HG02884 (cell line): ENCODE results near the gene SPATA9.
"Not testable (repeated sequence)": the region's sequence is repeated elsewhere in the genome, so short reads cannot be mapped to it uniquely, and the experiment has no call there.

Experiments
- ATAC-seq: cut with Tn5 transposase; IDR thresholded peaks from one replicate; pipeline ENCODE4 v1.9.1; 2021; ENCODE audit warnings: mild to moderate bottlenecking, moderate library complexity; ENCODE audit not compliant: unreplicated experiment

SPATA9 gene

DNA sequence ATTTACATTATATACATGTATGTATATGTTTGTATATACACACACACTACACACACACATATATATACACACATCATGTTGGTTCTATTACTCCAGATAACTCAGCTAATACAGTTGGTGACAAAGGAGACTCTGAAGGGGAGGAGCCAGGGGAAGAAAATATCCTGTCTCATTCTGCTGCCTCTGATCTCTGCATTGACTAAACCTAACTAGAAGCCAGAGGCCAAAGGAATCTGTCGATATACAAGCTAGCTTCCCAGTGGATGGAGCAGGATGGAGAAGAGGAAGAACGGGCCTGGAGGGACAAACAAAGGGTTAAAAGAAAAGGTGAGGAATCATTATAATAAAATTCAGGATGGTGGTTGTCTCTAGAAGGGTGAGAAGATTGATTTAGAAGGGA lies 34.6 kb upstream of the SPATA9 start:
- ATAC-seq: no peak

DNA sequence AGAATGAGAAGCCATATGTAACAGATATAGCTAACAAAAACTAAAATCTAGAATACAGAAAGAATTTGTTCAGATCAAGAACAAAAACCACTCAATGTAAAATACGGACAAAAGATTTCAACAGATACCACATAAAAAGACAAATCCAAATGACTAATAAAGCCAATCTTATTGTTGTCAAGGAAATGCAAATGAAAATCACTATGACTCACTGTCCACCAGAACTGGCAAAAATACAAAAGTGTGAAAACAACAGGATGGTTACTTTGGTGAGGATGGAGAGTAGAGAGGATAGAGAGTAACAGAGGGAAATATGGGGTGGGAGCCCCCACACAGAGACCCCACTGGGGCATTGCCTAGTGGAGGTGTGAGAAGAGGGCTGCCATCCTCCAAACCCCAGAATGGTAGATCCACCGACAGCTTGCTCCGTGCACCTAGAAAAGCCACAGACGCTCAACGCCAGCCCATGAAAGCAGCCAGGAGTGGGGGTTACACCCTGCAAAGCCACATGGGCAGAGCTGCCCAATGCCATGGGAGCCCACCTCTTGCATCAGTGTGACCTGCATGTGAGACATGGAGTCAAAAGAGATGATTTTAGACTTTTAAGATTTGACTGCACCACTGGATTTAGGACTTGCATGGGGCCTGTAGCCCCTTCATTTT lies 33.1 kb upstream of the SPATA9 start:
- no peak for ATAC-seq

DNA sequence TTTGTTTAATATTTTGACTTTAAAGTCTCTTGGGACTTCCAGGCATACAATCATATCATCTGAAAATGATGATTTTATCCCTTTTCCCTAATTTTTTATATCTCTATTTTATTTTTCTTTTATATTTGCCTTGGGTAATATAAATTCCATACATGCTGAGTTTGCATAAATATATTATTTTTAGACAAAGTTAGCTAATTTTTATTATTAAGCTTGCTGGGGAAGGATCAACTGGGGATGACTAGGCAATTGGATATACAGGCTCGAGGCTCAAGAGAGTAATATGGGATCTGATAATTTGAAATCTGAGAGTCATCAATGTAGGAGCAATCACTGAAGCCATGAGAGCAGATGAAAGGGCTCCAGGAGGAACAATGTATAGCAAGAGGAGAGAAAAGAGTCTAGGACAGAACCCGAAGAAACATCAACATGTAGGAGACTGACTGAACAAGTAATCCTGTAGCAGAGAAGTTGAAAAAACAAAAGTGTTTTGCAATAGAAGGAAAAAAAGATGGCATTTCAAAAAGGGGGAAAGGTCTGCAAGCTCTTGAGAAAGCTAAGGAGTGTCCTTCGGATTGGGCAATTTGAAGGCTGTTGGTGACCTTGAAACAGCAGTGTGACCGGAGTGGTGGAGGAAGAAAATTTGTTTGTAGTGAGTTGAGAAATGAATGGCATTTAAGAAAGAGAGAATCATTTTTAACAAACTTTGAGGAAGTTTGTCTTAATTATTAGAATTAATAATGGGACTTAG lies 31.3 kb upstream of the SPATA9 start:
- no peak for ATAC-seq

DNA sequence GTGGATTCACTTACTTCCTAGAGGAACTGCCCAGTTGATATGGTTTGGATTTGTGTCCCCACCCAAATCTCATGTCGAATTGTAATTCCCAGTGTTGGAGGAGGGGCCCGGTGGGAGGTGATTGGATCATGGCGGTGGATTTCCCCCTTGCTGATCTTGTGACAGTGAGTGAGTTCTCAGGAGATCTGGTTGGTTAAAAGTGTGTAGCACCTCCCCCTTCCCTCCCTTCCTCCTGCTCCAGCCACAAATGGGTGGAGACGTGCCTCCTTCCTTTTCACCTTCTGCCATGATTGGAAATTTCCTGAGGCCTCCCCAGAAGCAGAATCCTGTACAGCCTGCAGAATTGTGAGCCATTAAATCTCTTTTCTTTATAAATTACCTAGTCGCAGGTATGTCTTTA lies 30.5 kb upstream of the SPATA9 start:
- ATAC-seq: not testable (repeated sequence)

DNA sequence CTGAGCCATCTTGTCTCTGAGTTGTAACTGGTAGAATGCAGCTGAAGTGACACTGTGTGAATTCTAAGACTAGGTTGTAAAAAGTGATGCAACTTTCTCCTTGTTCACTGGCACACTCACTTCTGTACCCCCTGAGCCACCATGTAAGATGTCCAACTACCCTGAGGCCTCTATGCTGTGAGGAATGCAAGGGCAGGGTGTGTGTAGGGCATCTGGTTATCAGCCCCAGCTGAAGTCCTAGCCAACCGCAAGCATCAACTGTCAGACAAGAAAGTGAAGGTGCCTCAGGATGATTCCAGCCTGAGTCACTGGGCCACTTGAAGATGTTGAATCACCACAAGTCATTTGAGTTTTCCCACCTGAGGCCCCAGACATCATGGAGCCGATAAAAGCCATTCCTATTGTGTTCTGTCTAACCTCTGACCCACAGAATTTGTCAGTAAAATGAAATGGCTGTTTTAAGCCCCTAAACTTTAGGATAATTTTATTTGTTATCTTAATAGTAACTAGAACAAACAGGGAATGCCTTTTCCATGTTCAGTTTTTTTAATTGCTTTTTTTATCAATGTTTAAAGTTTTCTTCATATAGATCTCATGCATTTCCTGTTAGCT lies 29.7 kb upstream of the SPATA9 start:
- ATAC-seq: no peak

DNA sequence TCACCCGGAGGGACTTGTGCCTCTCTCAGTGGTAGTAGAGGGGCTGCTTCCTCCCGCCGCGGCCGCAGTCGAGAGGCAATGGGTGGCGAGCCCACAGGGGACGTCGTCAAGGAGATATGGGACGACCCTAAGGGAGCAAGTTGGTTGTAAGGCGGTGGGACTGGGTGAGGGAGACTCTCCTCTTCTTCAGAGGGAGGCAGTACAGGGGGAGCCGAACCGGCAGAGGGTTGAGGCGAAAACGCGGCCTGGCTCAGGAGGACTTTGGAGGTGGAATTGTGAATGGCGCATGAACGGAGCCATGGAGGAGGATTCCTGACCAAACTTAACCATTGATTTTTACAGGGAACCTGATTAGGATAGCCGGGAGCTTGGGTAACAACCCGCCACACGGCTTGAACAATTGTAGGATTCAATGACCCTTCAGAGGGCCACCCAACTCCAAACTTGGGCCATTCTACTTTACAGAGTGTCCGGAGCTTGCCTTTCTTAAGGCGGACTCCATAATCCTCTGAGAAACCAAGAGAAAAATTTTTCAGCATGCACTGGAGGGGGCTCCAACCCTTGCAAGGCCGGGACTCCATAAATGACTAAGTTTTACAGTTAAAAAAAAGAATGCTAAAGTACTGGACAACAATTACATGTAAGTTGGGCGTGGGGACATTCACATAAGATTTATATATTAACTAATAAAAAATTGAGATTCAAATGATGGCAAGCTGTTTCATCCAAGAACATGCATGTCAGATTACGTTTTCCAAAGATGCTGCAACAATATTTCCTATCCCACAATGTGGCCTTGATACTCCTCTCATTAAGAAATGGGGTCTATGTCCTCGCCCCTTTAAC lies 28.9 kb upstream of the SPATA9 start:
- ATAC-seq: no peak

DNA sequence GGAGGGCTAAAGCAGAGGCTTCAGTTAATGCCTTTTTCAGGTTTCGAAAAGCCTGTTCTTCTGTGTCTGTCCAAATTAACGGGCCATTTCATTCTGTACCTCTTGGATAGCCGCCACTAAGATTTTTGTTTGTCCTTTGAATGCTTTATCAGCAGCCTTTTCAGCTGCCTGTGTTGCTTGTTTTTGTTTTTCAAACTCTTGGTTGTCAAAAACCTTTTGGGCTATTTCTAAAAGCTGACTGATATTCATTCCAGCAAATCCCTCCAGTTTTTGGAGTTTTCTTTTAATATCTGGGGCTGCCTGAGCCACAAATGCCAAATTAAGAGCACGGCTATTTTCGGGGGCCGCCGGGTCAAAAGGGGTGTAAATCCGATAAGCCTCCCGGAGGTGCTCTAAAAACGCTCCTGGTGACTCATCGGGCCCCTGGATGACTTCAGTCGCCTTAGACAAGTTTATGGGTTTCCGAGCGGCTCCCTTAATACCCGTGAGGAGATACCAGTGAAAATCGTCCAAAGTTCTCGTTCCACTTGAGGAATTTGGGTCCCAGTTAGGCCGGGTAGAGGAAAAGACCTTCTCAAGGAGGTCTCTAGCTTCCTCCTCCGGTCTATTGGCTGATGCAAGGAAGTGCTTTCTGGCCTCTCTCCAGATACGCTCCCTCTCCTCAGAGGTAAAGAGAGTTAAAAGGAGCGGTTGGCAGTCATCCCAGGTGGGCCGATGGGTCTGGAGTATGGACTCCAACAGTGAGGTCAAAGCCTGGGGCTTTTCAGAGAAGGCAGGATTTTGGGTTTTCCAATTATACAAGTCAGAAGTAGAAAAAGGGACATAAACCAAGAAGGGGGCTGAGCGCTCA lies 28.1 kb upstream of the SPATA9 start:
- ATAC-seq: not testable (repeated sequence)

DNA sequence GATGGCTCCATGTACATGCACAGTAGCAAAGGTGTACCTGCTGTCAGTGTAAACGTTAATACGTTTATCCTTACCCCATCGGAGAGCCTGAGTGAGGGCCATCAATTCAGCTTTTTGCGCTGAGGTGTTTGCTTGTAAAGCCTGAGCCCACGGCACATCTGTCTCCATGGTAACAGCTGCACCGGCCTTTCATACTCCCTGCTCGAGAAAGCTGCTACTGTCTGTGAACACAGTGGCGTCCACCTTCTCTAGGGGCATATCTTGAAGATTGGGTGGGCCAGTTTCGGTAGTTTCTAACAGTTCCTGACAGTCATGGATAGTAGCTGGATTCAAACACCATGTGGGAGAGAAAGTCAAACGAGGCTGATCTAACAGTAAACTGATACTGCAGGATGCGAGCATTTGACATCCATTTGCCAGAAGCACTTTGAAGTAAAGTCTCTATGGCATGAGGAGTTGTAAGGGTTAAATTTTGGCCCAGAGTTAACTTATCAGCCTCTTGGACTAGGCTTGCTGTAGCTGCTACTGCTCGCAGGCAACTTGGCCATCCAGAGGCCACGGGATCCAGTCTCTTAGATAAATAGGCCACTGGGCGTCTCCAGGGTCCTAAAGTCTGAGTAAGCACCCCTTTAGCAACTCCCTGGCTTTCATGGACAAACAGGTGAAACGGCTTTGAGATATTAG lies 27.3 kb upstream of the SPATA9 start:
- no peak for ATAC-seq

DNA sequence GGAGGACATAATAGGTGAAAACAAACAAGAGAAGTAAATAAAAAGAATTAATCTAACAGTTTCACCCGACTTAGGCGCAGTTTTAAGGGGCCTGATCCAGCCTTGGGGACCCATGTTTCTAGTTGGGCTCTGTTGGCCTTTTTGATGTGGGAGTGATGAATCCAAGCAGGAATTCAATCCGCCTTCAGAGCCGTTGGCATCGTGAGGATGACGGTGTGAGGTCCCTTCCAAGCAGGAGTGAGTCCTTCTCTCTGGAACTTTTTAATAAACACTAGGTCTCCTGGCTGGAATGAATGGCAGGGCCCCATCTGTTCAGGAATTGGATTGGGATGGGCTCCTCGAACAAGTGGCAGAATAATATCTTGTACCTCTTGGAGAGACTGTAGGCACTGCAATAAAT lies 26.1 kb upstream of the SPATA9 start:
- ATAC-seq: no peak

DNA sequence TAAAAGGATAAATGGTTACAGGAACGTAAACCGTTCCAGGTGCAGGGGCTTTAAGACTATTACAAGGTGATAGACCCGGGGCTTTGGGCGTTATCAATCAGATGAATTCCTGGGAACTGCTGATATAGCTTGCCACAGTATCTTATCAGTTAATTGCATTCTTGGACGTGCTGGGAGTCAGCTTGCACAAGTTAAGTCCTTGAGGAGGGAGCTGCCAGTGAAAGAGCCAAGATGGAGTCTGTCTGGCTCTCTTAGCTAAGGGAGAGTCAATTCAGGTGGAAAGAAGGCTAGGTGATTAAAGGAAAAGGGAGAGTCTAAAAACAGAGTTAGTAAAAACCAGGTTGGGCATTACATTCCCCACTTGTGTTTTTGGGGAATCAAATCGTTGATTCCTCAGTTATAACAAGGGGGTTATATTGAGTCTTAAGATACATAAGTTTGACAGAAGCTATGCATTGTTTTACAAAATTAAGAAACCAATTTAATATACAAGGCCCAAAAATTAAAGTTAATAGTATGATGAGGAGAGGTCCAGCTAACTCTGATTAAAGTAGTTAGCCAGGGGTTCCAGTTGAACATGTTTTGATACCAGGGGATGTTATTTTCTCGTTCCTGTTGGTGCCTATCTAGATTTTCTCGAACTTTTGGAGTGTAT lies 24.9 kb upstream of the SPATA9 start:
- not testable (repeated sequence) for ATAC-seq

DNA sequence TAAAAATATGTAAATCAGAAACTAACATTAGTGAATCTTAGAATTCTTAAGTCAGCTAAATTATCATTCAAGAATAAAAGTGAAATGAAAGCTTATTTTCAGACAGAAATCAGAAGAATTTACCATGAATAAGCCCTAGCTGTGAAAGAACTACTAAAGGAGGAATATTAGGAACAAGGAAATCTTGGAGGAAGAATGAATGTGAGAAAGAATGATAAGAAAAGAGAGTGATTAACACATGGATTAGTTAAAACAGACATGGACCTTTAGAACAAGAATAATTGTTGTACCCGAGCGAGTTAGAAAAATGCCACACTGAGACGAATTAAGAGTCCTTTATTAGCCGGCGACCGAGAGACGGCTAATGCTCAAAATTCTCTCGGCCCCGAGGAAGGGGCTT lies 24.3 kb upstream of the SPATA9 start:
- ATAC-seq: no peak

DNA sequence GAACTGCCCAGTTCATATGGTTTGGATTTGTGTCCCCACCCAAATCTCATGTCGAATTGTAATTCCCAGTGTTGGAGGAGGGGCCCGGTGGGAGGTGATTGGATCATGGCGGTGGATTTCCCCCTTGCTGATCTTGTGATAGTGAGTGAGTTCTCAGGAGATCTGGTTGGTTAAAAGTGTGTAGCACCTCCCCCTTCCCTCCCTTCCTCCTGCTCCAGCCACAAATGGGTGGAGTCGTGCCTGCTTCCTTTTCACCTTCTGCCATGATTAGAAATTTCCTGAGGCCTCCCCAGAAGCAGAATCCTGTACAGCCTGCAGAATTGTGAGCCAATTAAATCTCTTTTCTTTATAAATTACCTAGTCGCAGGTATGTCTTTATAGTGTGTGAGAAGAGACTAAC lies 23.4 kb upstream of the SPATA9 start:
- ATAC-seq: not testable (repeated sequence)

DNA sequence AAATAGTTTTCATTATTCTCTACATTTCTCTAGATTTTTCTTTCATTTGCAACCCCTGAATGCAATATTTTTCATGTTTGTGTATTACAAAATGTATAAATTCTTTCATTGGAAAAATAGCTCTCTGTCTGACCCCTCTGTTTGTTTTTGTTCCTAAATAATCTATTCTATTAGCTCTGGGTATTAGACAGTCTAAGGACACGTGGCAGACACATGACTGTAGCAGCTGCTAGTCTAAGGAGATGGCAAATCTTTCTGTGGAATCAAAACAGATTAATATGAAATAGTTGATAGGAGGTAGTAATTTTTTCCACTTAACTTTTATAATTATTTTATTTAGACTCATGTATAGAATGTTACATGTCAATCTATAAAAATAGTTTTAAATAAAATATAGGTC lies 21.4 kb upstream of the SPATA9 start:
- no peak for ATAC-seq

DNA sequence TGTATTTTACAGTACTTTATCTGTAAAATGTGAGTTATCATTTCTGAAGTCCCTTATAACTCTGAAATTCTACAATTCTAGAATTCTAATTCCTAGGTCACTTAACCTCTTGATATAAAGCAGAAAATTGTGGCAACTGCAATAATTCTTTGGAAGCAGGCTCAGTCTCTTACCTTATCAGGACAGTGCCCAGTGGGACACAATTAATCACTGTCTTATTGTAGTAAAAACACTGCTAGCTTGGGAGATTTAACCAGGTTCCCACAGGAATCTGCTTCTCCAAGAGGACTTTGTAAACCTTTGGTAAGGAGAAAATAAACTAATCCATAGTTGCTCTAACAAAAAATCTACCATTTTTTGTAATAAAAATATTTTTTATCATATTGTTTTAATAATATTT lies 18.3 kb upstream of the SPATA9 start:
- no peak for ATAC-seq

DNA sequence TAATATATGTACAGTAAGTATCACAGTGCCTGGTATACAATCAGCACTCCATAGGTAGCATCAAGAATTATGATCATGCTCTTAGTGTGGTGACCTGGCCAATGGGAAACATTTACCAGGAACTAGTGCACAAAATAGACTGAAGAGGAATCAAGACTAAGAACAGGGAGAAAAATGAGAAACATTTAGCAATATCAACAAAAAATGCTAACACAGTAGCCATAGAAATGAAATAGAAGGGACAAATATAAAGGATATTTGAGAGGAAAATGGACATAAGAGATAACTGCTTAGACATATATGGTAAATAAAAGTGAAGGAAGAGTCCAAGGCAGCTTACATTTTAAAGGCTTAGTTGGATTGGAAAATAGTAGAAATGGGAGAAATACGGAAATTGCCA lies 16.5 kb upstream of the SPATA9 start:
- ATAC-seq: no peak

DNA sequence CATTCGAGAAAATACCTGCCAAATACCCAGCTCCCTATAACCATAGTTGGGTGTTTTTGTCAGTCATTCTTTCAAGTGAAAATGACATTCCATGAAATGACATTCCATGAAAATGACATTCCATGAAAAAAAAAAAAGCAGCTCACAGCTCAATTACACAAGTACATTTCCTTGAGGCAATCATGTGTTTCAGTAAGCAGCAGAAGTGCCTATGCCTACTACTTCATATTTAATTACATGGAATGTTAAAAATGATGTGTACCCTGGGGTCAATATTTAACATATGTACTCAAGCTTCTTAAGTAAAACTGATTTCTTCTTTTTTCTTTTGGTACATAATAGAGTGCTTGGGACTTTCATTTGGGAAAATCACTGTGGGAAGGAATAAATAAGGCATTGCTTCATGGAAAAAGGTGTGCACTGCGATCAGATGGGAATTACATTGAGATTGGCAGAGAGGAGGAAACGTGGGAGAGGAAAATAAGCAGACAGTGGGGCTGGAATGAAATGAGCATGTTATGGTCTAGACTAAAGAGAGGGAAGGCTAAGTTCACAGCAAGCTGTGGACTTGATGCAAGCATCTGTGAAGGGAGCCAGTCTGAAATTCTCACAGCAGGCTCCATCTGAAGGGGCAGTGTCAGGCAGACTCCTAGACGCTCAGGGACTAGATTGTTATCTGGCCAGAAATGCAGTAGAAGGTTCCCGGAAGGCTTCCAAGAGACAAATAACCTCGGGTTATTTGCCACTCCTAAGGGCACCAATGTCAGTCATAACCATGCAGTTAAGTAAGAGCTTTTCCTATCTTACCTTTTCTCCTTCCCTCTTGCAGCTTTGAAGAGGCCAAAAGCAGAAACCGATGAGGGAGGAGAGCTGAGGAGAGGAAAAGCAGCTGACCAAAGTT lies 15.2 kb upstream of the SPATA9 start:
- ATAC-seq: no peak

DNA sequence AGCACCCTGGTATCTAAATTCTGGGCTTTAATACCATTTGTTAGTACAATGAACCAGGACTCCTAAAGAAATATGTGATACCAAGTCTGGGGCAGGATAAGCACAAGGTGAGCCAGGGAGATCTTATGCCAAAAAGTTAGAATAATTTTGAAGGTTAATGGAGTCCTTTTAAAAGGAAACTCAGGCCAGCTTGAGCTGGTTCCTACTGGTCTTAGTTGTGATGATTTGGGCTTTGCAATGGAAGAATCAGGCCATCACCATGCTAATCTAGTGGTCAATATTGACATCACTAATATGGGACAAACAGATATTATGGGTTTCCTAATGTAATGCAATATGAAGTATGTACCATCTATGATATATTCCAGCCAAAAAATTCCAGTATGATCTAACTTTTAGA lies 7.5 kb upstream of the SPATA9 start:
- ATAC-seq: no peak

DNA sequence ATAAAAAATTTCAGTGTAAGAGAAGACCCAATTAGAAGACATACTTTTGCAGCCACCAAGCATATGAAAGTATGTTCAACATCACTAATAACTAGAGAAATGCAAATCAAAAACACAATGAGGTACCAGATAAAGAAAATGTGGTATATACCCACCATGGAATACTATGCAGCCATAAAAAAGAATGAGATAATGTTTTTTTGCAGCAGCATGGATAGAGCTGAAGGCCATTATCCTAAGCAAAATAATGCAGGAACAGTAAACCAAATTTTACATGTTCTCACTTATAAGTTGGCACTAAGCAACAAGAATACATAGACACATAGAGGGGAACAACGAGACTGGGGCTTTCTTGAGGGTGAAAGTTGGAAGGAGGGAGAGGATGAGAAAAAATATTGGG lies 6.9 kb upstream of the SPATA9 start:
- no peak for ATAC-seq
